Stimulated activated CD8-positive, alpha-beta memory T cell treated with anti-CD3 and anti-CD28 coated beads, Interleukin-2, amount 100 ng/mL, for 1 hour (primary cell): ENCODE measurements around the gene KIAA1328.

Source experiments
- DNase-seq, 2 donors: peaks; one replicate each; pipeline ENCODE4 v3.0.0-alpha.2; 2020; ENCODE audit warnings: low read depth in 2 of 2

The KIAA1328 gene

DNA sequence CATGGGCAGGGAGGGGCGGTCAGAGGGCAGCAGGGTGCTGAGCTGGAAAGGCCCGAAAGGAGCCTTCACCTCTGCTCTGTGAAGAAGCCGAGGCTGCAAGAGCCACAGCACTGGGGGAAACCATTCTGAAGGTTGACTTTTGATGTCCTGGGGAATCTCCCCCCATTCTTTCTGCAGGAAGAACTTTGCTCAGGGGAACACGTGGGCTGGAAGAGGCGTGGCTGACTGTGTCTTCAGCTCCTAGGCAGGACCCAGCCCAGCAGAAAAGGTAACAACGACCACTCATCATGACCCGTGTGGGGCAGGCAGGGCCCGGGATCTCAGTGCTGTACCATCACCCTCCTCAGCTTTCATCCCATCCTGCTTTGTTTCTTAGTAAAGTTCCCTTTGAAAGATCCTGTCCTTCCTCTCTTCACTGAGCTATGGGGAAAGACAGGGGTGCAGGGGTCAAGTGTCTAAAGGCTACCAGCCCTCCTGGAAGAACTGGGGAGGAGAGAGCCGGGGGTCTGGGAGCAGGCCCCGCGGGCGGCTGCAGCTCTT is 424.0 kb downstream of the KIAA1328 start:
- DNase-seq = no peak

DNA sequence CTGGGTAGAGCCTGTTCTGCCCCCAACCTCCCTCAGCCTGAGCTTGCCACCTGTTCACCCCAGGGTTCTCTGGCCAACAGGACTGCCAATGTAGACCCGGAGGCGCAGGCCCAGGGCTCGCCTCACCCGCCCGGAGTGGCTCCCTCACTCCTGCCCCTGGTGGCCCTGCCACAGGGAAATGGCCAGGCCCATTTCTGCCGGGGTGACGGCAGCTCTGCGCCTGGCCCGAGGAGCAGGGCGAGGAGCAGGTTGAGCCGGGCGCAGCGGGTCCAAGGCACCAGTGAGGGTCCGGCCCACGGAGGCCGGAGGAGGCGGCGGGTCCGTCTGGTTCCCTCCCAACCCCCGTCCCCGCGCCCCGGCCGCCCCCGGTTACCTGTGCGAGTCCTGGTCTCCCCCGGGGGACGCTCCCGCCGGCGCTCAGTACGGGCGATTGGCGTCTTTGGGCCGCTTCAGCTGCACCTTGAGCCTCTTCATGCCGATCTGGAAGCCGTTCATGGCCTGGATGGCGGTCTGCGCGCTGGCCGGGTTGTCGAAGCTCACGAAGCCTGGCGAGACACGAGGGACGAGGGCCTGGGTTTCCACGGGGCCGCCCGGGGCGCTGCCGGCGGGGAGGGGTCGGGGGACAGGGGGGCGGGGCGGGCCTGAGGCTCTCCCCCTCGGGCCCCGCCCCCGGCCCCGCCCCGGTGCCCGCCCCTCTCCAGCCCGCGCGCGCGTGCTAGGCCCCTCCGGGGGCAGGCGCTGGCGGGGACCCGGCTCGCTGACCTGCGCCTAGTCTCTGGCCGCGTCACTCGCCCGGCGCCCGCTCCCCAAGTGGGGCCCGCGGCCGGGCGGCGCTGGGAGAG is 424.7 kb downstream of the KIAA1328 start:
- DNase-seq = no peak

DNA sequence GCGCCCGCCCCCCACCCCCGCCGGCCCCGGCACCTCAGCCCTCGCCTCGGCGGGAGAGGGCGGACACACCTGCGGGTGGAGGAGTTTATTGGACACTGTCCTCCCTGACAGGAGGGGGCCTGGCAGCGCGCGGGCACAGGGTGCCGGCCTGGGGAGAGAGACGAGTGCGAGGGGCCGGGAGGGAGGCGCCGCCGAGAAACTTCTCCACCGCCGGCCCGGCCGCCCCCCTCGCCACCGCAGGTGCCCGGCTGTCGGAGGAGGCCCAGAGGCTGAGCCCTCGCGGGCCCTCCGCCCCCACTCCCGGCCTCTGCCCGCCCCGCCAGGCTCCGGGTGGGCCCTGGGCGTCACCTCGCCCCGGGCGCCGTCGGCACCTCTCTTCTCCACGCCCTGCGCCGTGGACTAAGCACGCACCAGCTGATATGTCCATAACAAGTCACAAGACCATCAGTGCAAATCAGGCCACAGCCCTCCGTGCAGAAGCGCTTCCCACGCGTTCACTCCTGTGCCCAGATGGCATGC is 425.4 kb downstream of the KIAA1328 start:
- DNase-seq = no peak

DNA sequence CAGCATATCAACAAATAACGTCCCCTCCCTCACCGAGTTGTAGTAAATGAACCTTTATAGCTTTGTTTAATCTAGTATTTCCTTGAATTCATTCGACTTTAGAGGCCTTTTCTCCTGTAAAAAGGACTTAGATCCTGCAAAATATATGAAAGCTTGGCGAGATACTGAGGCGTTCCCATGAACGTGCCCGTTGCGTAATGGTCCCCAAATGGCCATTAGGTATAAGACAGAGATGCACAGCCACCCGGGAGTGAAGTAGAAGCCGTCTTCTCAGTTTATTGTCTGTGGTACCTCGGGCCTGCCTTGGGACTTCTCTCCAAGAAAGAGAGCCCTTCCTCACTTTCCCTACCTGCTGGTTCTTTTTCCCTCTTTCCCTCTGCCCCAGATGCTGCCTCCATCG is 426.0 kb downstream of the KIAA1328 start:
- no peak for DNase-seq

DNA sequence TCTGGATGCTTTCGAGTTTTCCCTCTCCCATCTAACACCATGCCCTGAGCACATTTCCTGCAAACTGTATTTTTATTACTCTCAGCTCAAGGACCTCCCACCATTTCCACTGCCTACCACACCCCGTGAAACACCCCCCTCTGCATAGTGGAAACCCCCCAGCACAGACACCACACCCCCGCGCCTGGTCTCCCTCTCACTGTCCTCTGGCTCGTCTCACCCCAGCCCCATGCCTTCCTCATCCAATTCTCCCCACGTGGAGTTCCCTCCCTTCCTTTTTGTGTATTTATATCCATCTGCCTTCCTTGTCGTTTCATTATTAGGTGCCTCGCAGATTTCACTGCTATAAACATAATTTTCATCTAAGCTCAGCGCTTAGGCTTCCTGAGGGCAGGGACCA is 429.2 kb downstream of the KIAA1328 start:
- DNase-seq = no peak

DNA sequence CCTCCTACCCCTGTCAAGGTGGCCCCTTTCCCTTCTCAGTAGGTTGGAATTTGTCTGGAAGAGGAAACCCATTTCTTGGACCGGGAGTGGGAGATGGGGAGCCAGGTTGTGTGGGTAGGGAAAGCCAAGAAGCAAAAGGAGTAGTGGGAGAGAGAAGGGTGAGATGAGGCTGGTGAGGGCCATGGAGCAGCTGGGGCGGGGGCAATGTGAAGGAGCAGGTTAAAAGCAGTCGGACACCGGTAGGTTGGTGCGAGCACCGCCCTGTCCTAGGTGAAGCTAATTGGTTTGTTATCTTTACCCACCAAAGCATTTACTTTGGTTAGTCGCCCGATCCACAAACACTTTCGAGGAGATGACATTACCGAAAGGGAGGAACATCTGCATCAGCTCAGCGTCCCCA is 429.9 kb downstream of the KIAA1328 start:
- DNase-seq = no peak

DNA sequence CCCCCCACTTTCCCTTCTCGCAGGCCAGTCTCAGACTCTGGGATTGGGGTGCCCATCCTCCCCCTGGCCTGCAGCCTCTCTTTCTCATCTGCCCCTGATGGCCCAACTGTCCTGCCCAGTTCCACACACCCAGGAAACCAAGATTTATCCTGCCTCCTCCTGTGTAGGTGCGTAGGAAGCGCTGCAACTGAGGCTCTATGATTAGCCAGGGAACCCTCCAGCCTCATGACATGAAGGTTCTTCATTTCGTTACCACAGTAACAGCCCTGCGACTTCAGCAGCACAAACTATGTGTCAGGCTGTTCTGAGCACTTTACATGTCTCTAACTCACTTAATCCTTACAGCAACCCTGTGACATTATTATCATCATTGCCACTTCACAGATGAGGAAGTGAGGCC is 430.8 kb downstream of the KIAA1328 start:
- no peak for DNase-seq

DNA sequence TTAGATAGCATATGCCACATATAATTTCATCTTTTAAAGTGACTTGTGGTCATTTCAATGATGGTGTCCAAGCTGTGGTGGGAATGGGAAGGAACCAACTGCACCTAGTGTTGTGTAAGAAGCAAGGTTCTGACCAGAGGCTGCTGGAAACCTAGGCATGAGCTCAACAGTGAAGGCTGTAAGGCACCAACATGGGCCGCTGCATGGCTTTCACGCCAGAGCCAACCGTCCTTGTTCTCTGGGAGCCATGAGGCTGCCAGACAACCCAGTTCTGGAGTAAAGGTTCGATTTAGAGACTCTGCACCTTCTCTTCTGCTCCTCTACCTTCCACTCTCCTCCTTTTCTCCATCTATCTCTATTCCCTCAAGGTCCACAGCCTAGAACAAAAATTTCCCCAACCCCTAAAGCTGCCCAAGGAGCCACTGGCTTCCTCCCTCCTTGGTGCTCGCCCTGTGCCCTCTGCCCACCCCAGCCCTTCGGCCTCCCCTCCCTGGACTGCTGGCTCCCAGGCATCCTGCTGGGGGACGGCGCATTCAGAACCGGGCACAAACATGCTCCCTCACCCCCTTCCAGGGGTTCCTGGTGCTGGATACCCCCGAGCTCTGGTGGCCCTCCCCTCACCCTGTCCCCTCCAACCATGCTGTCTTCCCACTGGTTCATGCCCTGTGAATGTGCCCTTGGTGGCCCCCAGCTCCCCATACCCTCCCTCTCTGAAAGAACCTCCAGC is 431.6 kb downstream of the KIAA1328 start:
- no peak for DNase-seq

DNA sequence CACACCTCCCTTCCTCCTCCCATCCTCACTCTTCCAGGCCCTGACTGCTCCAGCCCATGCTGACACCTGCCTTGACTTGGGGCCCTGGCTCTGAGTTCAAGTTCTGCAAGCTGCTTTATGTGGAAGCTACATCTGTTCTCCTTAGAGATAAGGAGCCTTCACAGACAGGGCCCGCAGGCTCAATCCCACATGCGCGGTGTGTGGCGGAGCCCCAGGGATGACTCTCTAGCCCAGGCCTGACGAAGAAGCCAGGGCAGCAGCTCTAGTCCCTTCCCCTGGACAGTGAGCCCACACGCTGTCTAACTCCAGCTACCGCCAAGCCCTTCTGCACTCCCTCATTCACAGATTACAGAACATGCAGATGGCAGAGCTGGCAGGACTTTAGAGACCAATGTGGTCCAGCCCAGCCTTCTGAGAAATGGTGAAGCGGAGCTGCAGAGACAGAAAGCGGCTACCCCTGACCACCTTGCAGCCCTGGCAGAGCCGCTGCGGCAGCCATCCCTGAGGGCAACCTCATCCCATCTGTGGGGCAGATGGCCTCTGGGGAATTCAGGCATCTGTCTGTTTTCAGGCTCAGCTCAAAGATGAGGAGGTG is 432.4 kb downstream of the KIAA1328 start:
- DNase-seq = no peak

DNA sequence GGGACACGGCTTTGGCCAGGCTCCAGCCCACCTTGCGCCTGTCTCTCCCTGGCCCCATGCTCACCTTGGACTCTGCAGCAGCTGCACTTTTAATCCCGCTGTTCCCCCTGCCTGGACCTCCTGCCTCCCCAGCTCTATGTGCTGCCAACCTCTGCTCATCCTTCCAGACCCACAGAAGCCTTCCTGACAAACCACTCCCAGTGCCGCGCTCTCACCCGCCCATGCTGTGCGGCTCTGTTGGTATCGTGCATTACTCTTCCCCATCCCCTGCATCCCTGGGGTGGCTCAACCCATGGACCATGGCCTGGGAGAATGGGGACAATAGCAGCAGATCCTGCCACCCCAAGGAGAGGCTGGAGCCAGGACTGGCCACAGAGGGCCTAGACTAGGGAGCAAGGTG is 433.1 kb downstream of the KIAA1328 start:
- DNase-seq = no peak

DNA sequence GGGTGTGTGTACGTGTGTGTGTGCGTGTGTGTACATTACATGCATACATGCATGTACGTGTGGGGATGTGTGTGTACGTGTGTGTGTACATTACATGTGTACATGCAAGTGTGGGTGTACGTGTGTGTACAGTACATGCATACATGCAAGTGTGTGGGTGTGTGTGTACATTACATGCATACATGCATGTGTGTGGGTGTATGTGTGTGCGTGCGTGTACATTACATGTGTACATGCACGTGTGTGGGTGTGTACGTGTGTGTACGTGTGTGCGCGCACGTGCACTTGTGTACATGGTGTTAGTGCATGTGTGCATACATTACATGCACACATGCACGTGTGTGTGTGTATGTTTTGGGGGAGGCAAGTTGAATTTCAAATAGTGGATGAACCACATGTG is 436.0 kb downstream of the KIAA1328 start:
- DNase-seq = no peak

DNA sequence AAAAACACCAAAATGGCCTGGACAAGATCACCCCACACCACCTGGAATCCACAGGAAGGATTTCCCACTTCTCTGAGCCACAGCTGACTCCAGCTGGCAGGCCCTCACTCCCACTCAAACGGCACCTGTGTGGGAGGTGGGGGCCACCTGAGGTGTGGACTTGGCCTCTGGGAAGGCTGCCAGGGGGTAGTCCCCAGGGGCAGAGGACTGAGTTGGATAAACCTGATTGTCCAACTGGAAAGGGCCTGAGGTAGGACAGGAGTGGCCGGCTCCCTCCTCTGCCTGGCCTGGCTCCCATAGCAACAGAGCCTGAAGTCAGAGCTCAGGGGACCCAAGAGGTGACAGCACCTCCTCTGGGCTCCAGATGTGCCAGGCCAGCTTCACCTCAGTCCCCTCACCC is 436.5 kb downstream of the KIAA1328 start:
- no peak for DNase-seq

DNA sequence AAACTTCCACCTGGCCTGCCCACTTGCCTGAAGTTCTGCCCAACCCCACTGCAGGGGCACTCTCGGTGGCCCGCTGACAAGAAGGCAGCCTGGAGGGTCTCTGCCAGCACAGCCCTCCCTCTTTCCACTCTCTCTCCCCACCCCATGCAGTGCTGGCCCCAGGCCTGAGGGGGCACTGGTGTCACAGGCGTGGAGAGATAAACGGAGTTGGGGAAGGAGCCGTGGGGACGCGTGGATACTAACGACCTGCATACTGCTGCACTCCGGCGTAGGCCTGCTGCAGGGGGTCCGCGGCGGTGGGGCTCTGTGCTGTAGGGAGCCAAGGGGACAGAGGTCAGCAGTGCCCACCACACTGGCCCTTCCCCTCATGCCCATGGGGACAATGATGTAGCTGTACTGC is 437.4 kb downstream of the KIAA1328 start:
- no peak for DNase-seq

DNA sequence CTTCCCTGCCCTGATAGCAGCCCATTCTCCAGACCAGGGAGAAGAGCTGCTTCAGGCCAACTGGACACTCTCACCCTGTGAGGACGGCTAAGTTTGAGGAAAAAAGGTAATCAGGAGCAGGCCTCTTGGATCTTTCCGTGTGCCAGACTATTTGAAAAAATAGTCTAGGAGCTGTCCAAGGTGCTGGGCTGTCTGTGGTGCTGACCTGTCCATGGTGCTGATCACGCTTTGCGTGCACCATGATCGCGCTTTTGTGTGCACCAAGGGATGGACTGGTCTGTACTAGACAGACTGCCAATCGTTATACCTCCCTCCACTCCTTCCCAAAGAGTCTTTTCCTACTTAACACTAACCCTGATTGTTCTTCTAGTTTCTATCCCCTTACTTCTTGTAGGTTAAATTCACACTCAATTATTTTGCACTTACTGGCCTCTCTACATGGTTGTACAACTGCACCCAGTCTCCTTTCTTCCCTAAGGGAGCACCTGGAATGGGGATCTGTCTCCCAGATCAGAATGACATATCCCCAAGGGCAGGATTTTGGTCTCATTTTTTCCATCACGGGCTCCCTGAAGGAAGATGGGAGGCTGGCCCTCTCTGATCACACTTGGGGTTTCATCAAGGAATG is 441.2 kb downstream of the KIAA1328 start:
- no peak for DNase-seq

DNA sequence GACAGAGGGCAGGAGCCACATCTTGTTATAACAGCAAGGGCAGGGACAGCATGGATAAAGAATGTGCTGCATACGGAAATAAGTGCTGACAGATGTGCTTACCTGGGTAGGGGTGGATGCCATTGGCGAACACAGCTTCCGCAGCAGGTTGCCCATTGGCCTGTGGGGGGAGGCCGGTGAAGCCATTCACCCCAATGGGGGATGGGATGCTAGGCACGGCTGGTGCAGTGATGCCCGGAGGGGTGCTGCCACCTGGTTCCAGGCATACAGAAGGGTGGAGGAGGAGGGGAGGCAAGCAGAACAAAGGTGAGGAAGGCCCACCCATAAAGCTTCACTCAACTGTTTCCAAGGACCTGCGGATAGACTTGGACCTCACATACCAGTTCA is 441.7 kb downstream of the KIAA1328 start:
- DNase-seq = no peak

DNA sequence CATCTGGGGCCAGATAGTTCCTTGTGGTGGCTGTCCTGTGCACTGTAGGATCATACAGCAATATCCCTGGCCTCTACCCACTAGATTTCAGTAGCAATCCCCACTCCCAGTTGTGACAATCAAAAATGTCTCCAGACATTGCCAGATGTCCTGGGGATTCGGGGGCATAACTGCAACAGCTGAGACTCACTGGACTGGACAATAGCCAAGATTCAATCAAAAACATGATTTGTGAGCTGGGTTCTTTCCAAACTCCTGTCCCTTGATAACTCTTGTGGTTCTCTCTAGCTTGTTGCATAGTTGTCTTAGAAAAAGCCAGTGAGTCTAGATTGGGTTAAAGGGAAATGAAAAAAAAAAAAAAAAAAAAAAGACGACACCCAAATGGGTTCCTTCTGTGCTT is 443.3 kb downstream of the KIAA1328 start:
- DNase-seq = no peak

DNA sequence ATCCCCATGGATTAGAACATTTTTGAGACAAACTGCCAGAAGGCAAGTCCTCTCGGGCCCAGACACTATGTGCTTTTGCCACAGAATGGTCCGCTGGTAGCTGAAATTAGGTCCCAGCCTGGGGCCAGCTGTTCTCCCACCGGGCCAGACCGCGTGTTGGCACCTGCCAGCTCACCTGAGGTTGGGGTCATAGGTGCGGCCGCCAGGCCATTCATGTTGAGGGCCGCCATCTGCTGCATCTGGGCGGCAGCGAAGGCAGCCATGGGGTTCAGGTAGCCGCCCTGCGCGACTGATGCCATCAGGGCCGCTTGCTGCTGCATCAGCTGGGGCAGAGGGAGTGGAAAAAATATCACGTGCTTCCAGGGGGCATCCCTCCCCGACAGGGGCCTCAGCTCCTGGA is 443.9 kb downstream of the KIAA1328 start:
- no peak for DNase-seq

DNA sequence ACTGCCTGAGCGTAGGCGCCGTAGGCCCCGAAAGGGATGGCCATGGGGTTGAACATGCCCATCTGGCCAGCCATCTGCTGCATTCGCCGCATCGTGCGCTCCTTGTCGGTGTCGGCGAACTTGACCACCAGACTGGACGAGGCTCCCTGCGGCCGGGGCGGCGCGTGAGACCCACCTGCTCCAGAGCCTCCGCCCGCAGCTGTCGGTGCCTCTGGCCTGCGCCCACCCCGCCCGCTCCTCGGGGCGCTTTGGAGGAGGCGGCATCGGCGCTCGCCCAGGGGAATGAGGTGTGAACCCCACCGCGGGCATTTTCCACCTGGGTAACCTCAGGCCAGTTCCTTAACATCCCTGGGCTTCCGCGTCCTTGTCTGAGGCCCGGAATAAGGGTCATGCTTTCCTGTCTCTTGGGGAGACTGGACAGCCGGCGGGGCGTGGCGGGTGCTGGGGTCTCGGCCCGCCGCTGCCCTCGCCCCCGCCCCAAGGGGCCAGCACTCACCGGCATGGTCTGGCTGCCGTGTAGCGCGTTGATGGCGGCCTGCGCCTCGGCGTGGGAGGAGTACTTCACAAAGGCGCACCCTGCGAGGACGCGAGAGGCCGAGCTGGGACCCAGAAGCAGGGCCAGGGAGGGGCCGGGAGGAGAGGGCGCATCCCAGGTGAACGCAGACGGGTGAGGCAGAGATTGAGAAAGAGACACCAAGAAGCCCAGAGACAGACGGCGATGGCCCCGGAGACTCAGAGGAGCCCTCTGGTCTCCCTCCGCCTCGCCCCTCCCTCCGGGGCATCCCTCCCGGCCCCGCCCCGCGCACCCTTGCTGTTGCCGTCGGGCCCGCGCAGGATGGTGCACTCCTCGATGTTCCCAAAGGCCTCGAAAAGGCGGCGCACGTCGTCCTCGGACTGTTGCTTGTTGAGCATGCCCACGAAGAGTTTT is 445.6 kb downstream of the KIAA1328 start:
- no peak for DNase-seq

DNA sequence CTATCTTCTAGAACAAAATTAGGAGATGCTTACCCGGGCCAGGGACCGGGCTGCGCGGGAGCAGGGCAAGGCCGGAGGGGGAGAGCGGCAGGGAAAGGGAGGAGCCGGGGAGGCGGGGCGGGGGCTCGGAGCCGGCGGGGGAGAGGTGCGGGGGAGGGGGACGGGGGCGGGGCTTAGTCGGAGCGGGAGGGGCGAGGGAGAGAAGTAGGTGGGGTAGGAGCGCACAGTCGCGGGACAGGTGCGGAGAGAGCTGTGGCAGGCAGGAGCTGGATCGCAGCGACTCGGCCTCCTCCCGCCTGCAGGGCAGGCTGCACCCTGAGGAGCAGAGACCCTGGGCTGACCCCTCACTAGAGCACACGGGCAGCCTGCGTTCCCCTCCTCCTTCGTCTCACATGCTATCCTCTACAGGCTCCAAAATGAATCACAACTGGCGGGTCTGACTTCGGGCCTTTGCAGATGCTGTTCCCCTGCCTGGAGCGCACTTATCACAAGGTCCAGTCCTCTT is 446.4 kb downstream of the KIAA1328 start:
- no peak for DNase-seq

DNA sequence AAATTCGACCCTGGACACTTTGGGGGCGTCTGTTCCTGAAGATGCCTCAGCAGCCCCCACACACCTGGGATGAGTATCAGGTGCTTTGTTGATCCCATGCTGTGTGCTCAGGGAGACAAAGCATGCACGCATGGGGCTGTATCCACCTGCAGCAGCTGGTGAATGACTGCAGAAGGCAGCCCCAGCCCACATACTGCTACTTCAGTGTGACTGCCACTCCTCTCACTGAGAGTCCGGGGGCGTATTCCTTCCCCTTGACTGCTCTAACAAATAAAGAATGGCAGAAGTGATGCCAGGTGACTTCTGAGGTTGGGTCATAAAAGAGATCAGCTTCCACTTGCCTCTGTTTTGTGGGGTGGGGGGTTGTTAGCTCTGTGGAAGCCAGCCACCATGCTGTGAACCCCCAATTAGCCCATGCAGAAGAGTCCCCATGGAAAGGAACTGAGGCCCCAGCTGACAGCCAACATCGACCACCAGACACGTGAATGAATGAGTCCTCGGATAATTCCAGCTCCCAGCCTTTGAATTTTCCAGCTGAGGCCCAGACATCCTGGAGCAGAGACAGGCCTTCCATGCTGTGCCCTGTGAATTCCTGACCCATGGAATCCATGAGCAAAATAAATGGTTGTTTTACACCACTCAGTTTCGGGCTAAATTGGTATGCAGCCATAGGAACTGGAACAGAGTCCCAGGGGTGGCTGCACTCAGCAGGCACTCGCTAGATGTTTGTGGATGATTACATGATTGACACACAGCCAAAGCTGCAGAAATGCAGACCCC is 447.4 kb downstream of the KIAA1328 start:
- DNase-seq = no peak
